NCI-H345 treated with DMSO at 0.1 percent for 48 hours (cell line): ENCODE data around the gene FAM241B.

Source experiments
- DNase-seq: peaks from one replicate; lab custom pipeline; 2025; ENCODE audit not compliant: unreplicated experiment; lab: John Stamatoyannopoulos, UW

The FAM241B gene

DNA sequence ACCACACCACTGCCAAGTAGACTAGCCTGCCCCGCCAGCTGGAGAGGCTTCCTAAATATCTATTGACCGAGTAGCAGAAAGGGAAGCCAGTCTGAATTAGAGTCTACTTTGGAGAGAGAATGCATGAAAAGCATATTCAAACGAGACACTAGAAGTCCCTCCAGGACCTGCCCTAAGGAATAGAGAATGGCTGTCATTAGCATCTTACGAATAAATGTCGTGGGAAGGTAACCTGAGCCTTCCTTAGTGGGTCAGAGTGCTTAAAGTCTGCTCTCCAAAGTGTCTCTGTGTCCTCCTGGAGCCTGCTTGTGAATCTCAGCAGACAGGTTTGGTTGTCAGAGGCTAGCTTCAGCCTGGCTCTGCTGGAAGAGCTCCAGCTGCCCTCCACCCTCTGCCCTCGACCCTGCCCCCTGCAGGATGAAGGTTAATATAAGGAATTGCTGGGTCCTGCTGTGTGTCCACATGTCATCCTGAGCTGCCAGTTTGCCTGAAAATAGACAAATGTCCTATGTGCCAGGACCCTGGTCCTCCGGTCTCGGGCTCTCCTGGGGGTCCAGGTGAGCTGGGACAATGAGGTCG is 33.4 kb downstream of the FAM241B start:
- no peak for DNase-seq

DNA sequence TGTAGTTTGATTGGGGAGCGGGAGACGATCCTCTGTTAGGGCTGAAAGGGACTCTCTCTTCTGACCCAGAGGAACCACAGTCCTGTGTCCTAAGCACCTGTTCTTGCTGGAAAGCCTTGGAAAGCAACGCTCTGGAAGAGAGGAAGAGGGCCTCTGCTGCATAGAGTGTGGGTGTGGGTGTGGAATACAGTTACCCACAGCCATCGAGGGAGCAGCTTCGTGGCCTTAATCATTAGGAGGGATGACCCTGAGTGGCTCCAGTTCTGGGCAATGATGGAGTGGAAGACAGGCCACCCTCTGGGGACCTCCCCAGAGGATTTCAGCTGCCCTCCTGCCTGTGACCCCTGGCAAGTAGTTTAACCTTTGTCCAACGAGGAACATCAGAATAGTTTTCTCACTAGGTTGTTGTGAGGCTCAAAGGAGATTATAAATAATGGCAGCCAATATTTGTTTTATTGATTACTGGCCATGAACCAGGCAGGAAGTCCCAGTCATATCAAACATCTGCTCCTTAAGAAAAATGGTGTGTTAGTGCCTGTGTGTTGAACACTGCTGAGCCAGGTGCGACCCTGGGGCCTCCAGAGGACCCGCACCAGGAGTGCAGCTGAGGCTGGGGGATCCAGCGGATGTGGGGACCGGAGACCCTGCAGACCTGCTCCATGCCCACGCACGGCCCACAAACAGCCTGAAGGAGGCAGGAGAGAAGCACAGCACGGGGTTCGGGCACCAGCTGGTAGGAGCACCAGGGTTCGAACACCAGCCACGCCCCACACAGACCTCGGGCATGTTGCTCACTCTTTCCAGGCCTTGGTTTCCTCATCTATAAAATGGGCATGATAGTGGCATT is 35.6 kb downstream of the FAM241B start:
- DNase-seq, result no peak

DNA sequence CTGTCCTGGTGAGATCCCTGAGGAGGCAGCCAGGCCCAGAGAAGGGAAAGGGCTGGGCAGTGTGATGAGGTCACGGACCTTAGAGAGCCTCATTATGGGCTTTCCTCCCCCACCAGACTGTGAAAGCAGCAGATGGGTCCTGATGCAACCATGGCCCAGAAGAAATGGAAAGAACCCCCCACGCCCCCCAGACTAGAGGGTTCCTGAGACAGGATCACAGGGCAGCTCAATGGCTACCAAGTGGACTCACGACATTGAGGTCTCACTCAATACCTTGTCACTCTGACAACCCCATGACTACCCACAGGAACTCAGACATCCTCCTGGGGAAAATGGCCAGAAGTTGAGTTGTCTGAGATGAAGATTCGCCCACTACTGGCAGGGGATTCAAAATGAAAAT is 36.7 kb downstream of the FAM241B start:
- DNase-seq, result no peak

GRCh38 chr10:69668721-69669120 is 38.7 kb downstream of the FAM241B start:
- DNase-seq, result no peak

GRCh38 chr10:69669409-69669808 is 39.4 kb downstream of the FAM241B start:
- no peak for DNase-seq

DNA sequence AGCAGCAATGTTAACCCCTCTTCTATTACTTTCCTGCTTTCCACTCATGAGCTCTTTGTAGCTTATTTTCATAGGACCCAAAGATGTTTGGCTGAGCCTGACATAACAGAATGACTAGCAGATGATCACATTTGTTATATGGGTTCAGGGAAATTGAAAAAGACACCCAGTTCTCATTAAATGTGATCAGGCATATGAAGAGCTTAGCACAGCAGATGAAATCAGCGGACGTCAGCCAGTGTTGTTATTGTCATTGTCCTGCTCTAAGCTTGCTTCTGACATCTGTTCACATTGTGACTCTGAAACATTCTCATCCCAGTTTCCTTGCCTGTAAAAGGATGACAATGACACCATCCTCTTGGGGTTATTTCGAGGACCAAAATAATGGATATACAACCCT is 43.5 kb downstream of the FAM241B start:
- DNase-seq, result no peak

GRCh38 chr10:69674786-69675185 is 44.7 kb downstream of the FAM241B start:
- no peak for DNase-seq

DNA sequence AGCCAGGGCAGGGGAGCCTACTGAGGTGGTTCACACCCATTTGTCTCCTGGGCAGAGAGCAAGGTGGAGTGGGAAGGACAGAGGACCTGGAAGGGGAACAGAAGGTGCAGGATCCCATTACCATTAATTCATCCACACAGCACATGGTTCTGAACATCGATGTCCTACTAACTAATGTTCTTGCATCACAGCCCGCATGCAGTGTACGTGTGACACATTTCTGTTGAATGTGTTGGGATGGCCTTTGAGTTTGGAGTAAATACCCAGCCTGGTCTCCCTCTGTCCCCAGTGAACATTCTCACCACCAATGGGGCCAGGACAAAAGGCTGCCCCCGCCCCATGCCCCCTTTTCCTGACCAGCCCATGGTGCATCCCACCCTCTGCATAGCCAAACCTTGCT is 46.3 kb downstream of the FAM241B start:
- DNase-seq, result no peak

DNA sequence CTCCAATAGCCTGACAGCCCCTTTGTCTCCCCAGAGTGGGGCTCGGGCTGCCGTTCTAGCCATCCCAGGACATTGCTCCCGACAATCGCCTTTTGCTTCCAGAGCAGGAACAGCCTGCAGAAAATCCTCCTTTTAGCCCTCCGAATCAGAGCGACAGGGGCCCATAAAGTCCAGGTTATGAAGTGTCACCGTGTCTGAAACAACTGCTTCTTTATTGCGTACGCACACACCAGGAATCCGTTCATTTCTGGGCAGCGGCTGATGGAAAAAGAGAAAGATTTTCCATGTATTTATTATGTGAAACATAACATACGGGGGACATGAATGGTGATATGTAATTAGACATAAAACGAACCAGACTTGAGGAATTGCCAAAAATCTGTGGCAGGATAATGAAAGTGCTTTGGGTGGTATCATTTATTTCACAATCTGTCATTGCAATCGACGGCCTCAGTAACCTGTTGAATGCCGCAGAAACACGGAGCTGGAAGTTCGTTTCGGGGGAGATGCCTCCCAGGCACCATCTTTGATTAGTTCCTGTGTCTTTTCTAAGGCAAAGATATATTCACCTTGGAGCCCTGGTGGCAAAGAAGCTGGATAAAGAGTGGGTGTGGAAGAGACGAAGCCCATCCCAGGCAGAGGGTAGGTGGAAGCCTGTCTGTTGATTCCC is 48.1 kb downstream of the FAM241B start:
- DNase-seq, result no peak

DNA sequence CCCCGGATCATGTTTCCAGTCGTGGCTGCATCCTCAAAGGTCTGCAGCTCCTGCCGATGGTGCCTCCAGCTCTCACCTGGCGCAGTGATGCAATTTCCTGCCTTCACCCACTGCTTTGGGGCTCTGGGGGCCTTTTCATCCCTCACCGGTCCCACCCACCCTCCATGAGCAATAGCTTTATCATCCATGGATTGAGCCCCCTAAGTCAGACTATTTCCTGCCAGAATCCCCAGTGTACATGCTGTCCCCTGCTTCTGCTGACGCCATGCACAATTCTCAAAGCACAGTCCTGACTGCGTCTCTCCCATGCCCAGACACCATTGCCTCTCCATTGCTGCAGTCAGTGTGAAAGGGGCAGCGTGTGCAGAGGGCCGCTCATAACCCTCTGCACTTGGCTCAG is 49.7 kb downstream of the FAM241B start:
- DNase-seq, result no peak

GRCh38 chr10:69680610-69681009 is 50.6 kb downstream of the FAM241B start:
- DNase-seq, result no peak

GRCh38 chr10:69681436-69681835 is 51.4 kb downstream of the FAM241B start:
- no peak for DNase-seq

DNA sequence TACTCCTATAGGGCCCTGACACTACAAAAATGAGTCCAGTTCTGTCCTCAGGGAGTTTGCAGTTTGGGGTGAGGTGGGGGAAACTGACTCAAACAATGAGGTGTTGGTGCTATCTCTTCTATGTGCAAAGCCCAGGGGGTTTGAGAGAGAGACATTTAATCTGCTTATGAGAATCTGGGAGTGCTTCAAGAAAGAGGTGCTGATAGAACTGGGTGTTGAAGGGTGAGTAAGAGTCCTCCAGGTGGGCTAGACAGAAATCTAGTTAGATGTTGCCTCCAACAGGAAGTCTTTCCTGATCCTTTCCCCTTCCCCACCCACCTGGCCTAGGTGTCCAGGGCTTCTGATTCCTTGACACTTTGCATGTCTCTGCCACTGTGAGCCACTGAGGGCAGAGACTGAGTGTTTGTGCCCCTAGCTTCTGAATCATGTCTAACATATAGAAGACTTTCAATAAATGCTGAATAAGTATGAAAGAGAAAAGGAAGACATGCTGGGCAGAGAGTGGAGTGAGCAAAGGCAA is 53.0 kb downstream of the FAM241B start:
- DNase-seq, result no peak
